Activated T-cell treated with anti-CD3 and anti-CD28 coated beads, Interleukin-2, amount 50 U/mL, for 48 hours (primary cell): ENCODE measurements around the gene SEC14L6.

Source experiments
- DNase-seq, 2 experiments: peaks; one replicate each; pipeline ENCODE4 v3.0.0-alpha.2; 2020

Gene SEC14L6

GRCh38 chr22:30531651-30532608 is 14.6 kb downstream of the SEC14L6 start:
- no peak for DNase-seq

DNA sequence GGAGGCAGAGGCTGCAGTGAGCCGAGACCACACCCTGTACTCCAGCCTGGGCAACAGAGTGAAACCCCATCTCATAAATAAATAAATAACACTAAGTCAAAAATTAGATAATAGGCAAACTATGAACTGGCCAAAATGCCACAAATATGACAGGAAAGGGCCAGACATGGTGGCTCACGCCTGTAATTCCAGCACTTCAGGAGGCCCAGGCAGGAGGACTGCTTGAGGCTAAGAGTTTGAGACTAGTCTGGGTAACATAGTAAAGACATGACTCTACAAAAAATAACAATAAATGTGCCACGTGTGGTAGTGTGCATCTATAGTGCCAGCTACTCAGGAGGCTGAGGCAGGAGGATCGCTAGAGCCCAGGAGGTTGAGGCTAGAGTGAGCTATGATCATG is 19.9 kb downstream of the SEC14L6 start:
- DNase-seq = no peak

DNA sequence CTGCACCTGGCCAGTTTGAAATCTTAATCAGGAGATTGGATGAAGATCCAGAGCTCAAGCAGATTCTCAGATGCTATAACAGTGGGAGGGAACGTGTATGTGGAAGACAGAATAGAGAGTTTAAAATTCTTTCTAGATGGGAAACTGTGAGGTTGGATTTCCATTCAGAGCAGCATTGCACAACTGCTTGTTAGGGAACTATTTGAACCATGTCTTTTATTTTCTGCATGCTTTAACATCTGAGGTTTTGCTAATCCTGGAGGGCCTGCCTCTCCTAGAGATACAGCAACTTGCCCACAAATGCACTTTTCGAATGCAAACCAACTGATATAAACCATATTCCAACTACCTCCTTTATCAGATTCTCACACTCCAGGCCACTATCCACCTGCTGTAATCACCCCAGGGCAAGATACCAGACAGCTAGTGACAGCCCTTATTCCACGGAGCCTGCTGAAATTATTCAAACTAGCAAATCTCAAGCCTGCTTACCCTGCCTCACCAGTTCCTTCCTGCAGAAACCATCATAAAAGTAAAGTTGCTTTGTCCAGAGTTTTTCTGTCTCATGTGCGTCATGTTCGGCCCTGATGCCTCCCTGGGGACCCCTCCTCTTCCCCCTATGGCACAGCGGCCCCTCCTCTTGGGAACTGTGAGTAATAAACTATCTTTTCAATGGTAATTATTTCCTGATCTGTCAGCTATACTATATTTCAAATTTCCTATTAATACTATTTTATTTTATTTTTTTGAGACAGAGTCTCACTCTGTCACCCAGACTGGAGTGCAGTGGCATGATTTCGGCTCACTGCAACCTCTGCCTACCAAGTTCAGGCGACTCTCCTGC is 22.7 kb downstream of the SEC14L6 start:
- no peak for DNase-seq

DNA sequence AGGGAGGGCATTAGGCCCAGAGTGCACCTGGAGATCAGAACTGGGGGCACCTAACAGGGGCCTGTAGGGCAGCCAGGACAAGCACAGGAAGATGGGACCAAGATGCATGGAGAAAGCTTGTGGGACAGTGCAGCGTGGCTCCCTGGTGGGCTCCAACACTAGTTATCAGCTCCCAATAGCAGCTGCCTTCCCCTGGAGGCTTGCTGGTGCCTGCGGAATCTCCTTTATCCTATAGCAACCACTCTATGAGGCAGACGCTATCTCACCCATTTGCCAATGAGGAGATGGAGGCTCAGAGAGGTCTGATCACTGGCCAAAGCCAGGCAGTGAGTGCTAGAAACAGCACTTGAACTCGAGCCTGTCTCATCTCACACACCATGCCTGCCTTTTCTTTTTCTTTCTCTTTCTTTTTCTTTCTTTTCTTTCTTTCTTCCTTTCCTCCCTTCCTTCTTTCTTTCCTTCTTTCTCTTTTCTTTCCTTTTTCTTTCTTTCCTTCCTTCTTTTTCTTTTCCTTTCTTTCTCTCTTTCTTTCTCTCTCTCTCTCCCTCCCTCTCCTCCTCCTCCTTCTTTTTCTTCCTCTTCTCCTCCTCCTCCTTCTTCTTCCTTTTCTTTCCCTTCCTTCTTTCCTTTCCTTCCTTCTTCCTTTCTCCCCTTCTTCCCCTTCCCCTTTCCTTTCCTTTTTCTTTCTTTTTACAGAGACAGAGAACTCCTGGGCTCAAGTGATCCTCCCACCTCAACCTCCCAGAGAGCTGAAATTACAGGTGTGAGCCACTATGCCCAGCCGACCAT is 25.0 kb downstream of the SEC14L6 start:
- no peak for DNase-seq

DNA sequence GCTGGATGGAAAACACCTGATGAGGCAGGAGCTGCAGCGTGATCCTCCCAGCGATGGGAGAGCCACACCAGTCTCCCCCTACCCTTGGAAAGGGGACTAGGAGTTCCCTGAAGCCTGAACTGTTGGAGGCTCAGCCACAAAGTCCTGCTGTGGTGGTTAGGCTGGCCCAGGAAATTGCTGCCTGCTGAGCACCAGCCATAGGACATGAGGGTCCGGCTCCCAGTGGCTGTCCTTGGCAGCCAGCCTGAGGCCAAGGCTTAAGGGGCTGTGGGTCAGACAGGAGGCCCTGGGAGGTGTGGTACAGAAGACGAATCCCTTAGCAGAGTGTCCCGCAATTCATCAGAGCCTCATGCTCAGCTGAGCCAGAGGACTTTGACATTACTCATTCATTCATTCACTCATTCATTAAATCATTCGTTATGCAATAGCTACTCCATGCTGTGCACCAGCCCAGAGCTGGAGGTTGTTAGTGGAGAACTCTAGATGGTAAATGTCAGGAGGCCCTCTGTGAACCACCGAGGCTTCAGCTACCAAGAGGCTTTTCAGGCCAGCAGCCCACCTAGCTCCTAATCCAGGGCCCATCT is 26.6 kb downstream of the SEC14L6 start:
- no peak for DNase-seq

DNA sequence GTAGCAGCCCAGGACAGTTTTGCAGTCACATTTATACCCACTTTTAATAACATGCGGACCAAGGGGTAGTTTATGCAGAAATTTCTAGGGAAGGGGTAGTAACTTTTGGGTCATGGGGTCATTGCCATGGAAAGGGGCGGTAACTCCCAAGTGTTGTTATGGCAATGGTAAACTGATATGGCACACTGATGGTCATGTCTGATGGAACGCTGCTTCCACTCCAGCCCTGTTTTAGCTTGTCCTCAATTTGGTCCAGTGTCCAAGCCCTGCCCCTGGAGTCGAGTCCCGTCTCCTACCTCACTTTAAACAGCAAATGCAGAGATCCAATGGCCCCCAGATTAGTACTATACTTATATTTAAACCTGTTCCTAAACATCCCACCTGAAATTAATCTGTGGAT is 29.8 kb downstream of the SEC14L6 start:
- DNase-seq = no peak

GRCh38 chr22:30516273-30516672 is 30.3 kb downstream of the SEC14L6 start:
- DNase-seq = no peak

DNA sequence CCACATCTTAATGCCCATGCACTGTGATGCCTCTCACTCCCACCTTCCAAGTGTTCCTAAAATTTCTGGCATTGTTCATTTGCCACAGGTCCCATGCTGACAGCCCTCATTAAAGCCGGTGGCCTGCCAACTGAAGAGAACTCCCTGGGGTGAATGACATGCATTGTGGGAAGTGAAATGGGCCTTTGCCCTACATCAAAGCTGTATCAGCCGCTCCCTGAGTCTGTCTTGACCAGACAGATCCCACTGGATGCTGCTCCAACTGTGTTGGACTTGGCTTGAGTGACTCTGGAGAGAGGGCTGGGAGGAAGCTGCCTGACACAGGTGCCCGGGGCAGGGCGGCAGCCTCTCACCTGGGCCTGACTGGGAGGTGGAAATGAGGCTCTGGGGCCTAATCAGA is 32.3 kb downstream of the SEC14L6 start:
- DNase-seq = no peak

DNA sequence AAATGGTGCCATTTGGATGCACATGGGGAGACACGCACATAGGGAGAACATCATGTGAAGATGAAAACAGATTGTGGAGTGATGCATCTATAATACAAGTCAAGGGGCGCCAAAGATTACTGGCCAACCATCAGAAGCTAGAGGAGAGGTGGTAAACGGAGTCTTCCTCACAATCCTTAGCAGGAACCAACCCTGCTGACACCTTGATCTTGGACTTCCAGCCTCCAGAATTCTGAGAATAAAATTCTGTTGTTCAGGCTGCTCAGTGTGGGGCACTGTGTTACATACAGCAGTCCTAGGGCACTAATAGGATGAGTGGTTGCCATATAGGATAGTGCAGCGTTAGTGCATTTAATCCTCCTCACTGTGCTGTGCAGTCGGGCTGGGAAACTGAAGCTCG is 33.1 kb downstream of the SEC14L6 start:
- no peak for DNase-seq

GRCh38 chr22:30511911-30512310 is 34.6 kb downstream of the SEC14L6 start:
- DNase-seq = no peak

DNA sequence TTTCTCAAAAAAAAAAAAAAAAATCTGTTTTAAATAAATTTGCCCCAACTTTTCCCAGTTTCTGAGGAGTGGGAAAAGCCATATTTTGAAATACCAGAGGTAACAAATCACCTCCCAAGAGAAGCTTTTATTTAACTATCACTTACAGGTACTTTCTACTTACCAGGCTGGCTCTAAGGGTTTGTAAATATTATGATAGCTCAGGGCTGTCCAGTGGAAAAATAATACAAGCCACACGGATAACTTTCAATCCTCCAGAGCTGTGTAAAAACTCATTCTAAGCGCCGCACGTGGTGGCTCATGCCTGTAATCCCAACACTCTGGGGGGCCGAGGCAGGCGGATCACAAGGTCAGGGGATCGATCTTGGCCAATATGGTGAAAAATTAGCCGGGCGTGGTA is 35.4 kb downstream of the SEC14L6 start:
- DNase-seq = no peak

DNA sequence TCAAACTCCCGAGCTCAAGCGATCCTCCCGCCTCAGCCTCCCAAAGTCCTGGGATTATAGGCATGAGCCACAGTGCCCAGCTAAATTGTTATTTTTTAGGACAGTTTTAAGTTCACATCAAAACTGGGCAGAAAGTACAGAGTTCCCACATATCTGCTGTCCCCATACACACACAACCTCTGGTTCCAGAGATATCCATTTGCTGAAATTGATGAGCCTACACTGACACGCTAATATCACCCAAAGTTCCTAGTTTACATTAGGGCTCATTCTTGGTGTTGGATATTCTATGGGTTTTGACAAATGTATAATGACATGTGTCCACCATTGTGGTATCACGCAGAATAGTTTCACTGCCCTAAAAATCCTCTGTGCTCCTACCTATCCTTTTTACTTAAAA is 38.3 kb downstream of the SEC14L6 start:
- no peak for DNase-seq

DNA sequence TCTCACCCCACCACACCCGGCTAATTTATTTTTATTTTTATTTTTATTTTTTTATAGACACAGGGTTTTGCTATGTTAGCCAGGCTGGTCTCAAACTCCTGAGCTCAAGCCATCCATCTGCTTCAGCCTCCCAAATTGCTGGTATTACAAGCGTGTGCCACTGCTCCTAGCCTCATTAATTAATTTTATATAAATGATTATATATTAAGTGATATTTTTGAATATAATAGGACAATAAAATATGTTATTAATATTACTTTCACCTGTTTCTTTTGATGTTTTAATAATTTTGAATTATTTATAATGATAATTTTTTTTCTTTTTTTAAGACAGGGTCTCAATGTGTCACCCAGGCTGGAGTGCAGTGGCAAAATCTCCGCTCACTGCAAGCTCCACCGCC is 38.9 kb downstream of the SEC14L6 start:
- no peak for DNase-seq

GRCh38 chr22:30506507-30506968 is 40.0 kb downstream of the SEC14L6 start:
- DNase-seq = no peak

- no peak for DNase-seq
Measured at GRCh38 chr22:30503551-30503950, 43.0 kb downstream of the SEC14L6 start.

GRCh38 chr22:30502911-30503310 is 43.6 kb downstream of the SEC14L6 start:
- no peak for DNase-seq

- DNase-seq = no peak
Measured at GRCh38 chr22:30502153-30502552, 44.4 kb downstream of the SEC14L6 start.

DNA sequence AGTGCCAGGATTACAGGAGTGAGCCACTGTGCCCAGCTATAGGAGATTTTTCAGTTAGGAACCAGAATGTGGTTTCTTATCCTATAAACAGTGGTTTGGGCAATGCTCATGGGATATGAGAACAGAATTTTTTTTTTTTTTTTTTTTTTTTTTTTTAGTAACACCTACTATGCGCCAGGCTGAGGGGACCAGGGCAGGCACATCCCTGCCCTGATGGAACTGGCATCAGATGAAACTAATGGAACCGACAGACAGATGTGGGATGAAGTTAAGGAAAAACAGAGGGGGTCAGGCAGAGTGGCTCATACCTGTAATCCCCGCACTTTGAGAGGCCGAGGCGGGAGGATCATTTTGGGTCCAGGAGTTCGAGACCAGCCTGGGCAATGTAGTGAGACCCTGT is 45.9 kb downstream of the SEC14L6 start:
- no peak for DNase-seq

DNA sequence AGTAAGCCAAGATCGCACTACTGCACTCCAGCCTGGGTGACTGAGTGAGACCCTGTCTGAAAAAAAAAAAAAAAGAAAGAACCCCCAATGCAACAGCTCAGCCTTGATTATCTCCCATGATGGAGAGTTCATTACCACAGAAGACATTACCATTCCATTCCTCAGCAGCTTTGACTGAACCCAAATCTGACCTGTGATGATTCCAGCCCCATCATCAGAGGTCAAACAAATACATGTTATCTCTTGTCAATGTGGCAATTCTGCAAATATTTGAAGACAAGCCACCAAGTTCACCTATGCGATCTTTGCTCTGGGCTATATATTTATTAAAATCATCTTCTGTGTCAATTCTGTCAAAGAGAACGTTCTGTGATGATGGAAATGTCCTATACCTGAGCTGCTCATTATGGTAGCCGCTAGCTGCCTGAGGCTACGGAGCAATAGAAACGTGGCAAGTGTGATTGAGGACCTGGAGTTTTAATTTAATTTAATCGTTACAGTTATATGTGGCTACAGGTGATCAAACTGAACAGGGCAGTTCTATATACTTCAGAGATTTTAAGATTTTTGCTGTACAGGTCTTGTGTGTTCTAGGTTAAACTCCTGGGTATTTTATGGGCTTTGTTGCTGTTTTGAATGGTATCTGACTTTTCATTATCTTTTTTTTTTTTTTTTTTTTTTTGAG is 48.9 kb downstream of the SEC14L6 start:
- no peak for DNase-seq

GRCh38 chr22:30495041-30495784 is 51.3 kb downstream of the SEC14L6 start:
- no peak for DNase-seq

GRCh38 chr22:30492144-30492543 is 54.4 kb downstream of the SEC14L6 start:
- no peak for DNase-seq
